ENCODE data around the gene SLC35F1. TPM values are rescaled to one million over a fixed set of nuclear protein-coding genes. Genes with fewer than 3 reads are reported as not detected.

SLC35F1 gene
- total RNA-seq = under 0.01 TPM in 1 of 2 replicates, not detected in the other

GRCh38 chr6:117906958-117907600 is at the start of gene SLC35F1:
TSS of gene SLC35F1 (plus strand) at chr6:117907264.

Other genes starting within 250 kb of the SLC35F1 start
- gene NUS1, start 231.8 kb upstream of the SLC35F1 start, total RNA-seq = 29.2 and 34.6 TPM in 2 replicates